IMR-90 (cell line): ENCODE measurements around the gene RFTN1. TPM values are rescaled to one million over a fixed set of nuclear protein-coding genes. Genes with fewer than 3 reads are reported as not detected.

Source experiments
- ATAC-seq: fragments of 200-7000 bp; cut with Tn5 transposase; 2 replicates; pipeline ENCODE4 v1.9.1; 2020; ENCODE audit warnings: low read depth, mild to moderate bottlenecking, moderate library complexity
- BruUV-seq: library from RNA; stranded (reverse); fragments of 400-500 nt; replicated peaks from 2 replicates; lab custom pipeline; 2021; lab: Mats Ljungman, UMichigan
- CTCF ChIA-PET: fragments of 300-600 bp; formaldehyde crosslinking; extraction: SDS; loops from one replicate; lab custom pipeline; 2021; ENCODE audit warnings: antibody characterized with exemption; lab: Yijun Ruan, JAX
- POLR2A ChIA-PET: fragments of 300-600 bp; sonication (Branson Sonifier 250); formaldehyde crosslinking; loops from one replicate; lab custom pipeline; 2022; ENCODE audit warnings: antibody characterized with exemption; ENCODE audit not compliant: unreplicated experiment; lab: Charles Lee
- DNase-seq: peaks from one replicate; pipeline ENCODE4 v3.0.0; 2013
- H2AFZ ChIP-seq: replicated peaks from 2 replicates; pipeline ENCODE3; 2013; ENCODE audit warnings: low read length, mild to moderate bottlenecking; ENCODE audit not compliant: poor library complexity
- H2AK5ac ChIP-seq: 2 replicates; pipeline ENCODE4 v1.6.1; 2013; ENCODE audit warnings: low read depth, low read length, inconsistent platforms
- H2AK9ac ChIP-seq: replicated peaks from 2 replicates; pipeline ENCODE3; 2013; ENCODE audit warnings: mild to moderate bottlenecking, low read depth, low read length, moderate library complexity; ENCODE audit not compliant: poor library complexity
- H2BK120ac ChIP-seq: 2 replicates; pipeline ENCODE4 v1.6.1; 2013; ENCODE audit warnings: low read depth, low read length, inconsistent platforms
- H2BK15ac ChIP-seq: 3 replicates; pipeline ENCODE4 v1.6.1; 2013; ENCODE audit warnings: low read depth, low read length, inconsistent platforms
- H2BK20ac ChIP-seq: 2 replicates; pipeline ENCODE4 v1.6.1; 2013; ENCODE audit warnings: low read depth, mild to moderate bottlenecking, inconsistent platforms, low read length, moderate library complexity
- H2BK5ac ChIP-seq: 2 replicates; pipeline ENCODE4 v1.6.1; 2013; ENCODE audit warnings: mild to moderate bottlenecking, low read depth, low read length, inconsistent platforms; ENCODE audit not compliant: poor library complexity, severe bottlenecking
- H3K14ac ChIP-seq: replicated peaks from 2 replicates; pipeline ENCODE4 v1.6.1; 2013; ENCODE audit warnings: low read depth, low read length, inconsistent platforms
- H3K18ac ChIP-seq: 2 replicates; pipeline ENCODE4 v1.6.1; 2013; ENCODE audit warnings: low read depth, low read length, control low read depth
- H3K23ac ChIP-seq: 2 replicates; pipeline ENCODE4 v1.6.1; 2013; ENCODE audit warnings: low read depth, low read length, inconsistent platforms
- H3K27ac ChIP-seq: 2 replicates; pipeline ENCODE4 v1.5.1; 2013; ENCODE audit warnings: mild to moderate bottlenecking, control low read depth, low read length; ENCODE audit not compliant: insufficient read depth
- H3K27me3 ChIP-seq: 2 replicates; pipeline ENCODE4 v1.6.1; 2013; ENCODE audit warnings: low read length; ENCODE audit not compliant: control insufficient read depth, insufficient read depth
- H3K36me3 ChIP-seq: 2 replicates; pipeline ENCODE4 v1.6.1; 2013; ENCODE audit warnings: low read length, mixed read lengths; ENCODE audit not compliant: control insufficient read depth, insufficient read depth
- H3K4ac ChIP-seq: 2 replicates; pipeline ENCODE4 v1.6.1; 2013; ENCODE audit warnings: low read depth, low read length, inconsistent platforms
- H3K4me1 ChIP-seq: 2 replicates; pipeline ENCODE4 v1.6.1; 2013; ENCODE audit warnings: low read length, mixed read lengths; ENCODE audit not compliant: control insufficient read depth, insufficient read depth
- H3K4me2 ChIP-seq: 2 replicates; pipeline ENCODE4 v1.6.1; 2013; ENCODE audit warnings: low read depth, mild to moderate bottlenecking, control low read depth, low read length, moderate library complexity
- H3K4me3 ChIP-seq: 2 replicates; pipeline ENCODE4 v1.5.1; 2013; ENCODE audit warnings: low read depth, mild to moderate bottlenecking, control low read depth, low read length, moderate library complexity; ENCODE audit not compliant: insufficient read depth
- H3K56ac ChIP-seq: 2 replicates; pipeline ENCODE4 v1.6.1; 2013; ENCODE audit warnings: low read length, inconsistent platforms; ENCODE audit not compliant: insufficient read depth; ENCODE audit errors: extremely low read depth
- H3K79me1 ChIP-seq, 2 experiments: 2 replicates each; pipeline ENCODE4 v1.6.1; 2013; ENCODE audit warnings: low read length in 2 of 2, inconsistent platforms in 1 of 2, low read depth in 1 of 2
- H3K9ac ChIP-seq: 2 replicates; pipeline ENCODE4 v1.6.1; 2013; ENCODE audit warnings: low read depth, low read length, control low read depth
- H3K9me1 ChIP-seq: 2 replicates; pipeline ENCODE4 v1.6.1; 2013; ENCODE audit warnings: low read length, inconsistent platforms; ENCODE audit not compliant: insufficient read depth
- H3K9me3 ChIP-seq: 2 replicates; pipeline ENCODE4 v1.6.1; 2013; ENCODE audit warnings: low read length; ENCODE audit not compliant: control insufficient read depth, insufficient read depth
- H4K20me1 ChIP-seq: 2 replicates; pipeline ENCODE4 v1.6.1; 2013; ENCODE audit warnings: low read length, inconsistent platforms; ENCODE audit not compliant: insufficient read depth
- H4K5ac ChIP-seq: 2 replicates; pipeline ENCODE4 v1.6.1; 2013; ENCODE audit warnings: mild to moderate bottlenecking, low read depth, low read length, control low read depth
- H4K8ac ChIP-seq, 2 experiments: 2 replicates each; pipeline ENCODE4 v1.6.1; 2013; ENCODE audit warnings: low read depth in 2 of 2, low read length in 2 of 2, control low read depth in 1 of 2, inconsistent platforms in 1 of 2
- H4K91ac ChIP-seq: 2 replicates; pipeline ENCODE4 v1.6.1; 2013; ENCODE audit warnings: low read depth, low read length, inconsistent platforms; ENCODE audit not compliant: insufficient read depth
- CEBPB ChIP-seq: IDR thresholded peaks from 2 replicates; pipeline ENCODE4 v1.6.1; 2012; ENCODE audit warnings: low read depth, low read length, improper control_type of control experiment
- ELK1 ChIP-seq: fragments of 150-350 bp; IDR thresholded peaks from 2 replicates; pipeline ENCODE4 v1.6.1; 2016; ENCODE audit warnings: low read depth, mild to moderate bottlenecking, low read length, moderate library complexity, borderline replicate concordance
- FOS ChIP-seq: fragments of 150-350 bp; IDR thresholded peaks from 2 replicates; pipeline ENCODE4 v1.6.1; 2016; ENCODE audit warnings: low read depth, low read length
- MAZ ChIP-seq: IDR thresholded peaks from 2 replicates; pipeline ENCODE4 v1.6.1; 2012; ENCODE audit warnings: low read depth, mild to moderate bottlenecking, low read length, improper control_type of control experiment, moderate library complexity, borderline replicate concordance
- MXI1 ChIP-seq: IDR thresholded peaks from 2 replicates; pipeline ENCODE4 v1.6.1; 2012; ENCODE audit warnings: low read depth, mild to moderate bottlenecking, low read length, moderate library complexity, borderline replicate concordance
- RAD21 ChIP-seq: IDR thresholded peaks from 2 replicates; pipeline ENCODE4 v1.6.1; 2012; ENCODE audit warnings: low read length, improper control_type of control experiment
- RCOR1 ChIP-seq: IDR thresholded peaks from 2 replicates; pipeline ENCODE4 v1.6.1; 2012; ENCODE audit warnings: mild to moderate bottlenecking, low read length, improper control_type of control experiment; ENCODE audit not compliant: insufficient replicate concordance
- USF2 ChIP-seq: fragments of 150-350 bp; IDR thresholded peaks from 2 replicates; pipeline ENCODE4 v1.6.1; 2017; ENCODE audit warnings: mild to moderate bottlenecking, antibody characterized with exemption, low read length, low read depth
- WGBS, 2 experiments: methylation state at CpG; one replicate each; pipeline versions ENCODE4 v1.1.5 to v1.1.7; 2013; ENCODE audit warnings: missing lambda C conversion rate in 2 of 2; ENCODE audit not compliant: insufficient read length in 1 of 2; ENCODE audit errors: extremely low coverage in 2 of 2; 5-methylcytosine and 5-hydroxymethylcytosine counted together
- dilution Hi-C: fragments of 300-500 bp; cut with HindIII; formaldehyde crosslinking; loops from one replicate; pipeline ENCODE4 v1.14.3; 2018; ENCODE audit warnings: low sequenced_read_pairs; ENCODE audit not compliant: unreplicated experiment
- in situ Hi-C: fragments of 300-500 bp; cut with MboI; formaldehyde crosslinking; loops from 3 replicates; pipeline ENCODE4 v1.14.3; 2019; ENCODE audit warnings: low sequenced_read_pairs, inconsistent platforms, mixed read lengths
- intact Hi-C: fragments of 100-400 bp; cut with micrococcal nuclease; formaldehyde crosslinking; loops from 2 replicates; pipeline ENCODE4 v1.10.0; 2022
- polyA plus RNA-seq, 3 experiments: library from polyadenylated mRNA; depleted of rRNA; stranded (reverse); fragments of >200 nt; gene quantifications; 2 replicates each; pipeline ENCODE4 v1.2.3, GENCODE V29; 2012; ENCODE audit warnings: low replicate concordance in 1 of 3
- total RNA-seq: library from RNA; depleted of rRNA; stranded (reverse); fragments of >200 nt; gene quantifications from 2 replicates; pipeline ENCODE4 v1.2.3, GENCODE V29; 2012

The RFTN1 gene
- total and polyA plus RNA-seq, 2 of the 4 experiments (the other 2 are of a cell fraction): 45.0 to 52.0 TPM

GRCh38 chr3:16448639-16449070, 64.8 kb downstream of the RFTN1 start:
- peaks cover 31 to 69% of the 10 kb centered on the region in 2 experiments for H3K79me1 ChIP-seq
- no peak overlapping the region for H3K18ac ChIP-seq
- H3K4me1 ChIP-seq: peaks cover 13% of the 10 kb centered on the region
- H4K91ac ChIP-seq: no peak overlapping the region
- H2AK5ac ChIP-seq: no peak overlapping the region
- peak overlapping the region; percentile 8; the same call in 1 of the 2 replicates for H3K4me2 ChIP-seq
- H2BK5ac ChIP-seq: peak overlapping the region; percentile 56
- DNase-seq (peak; percentile 98), ATAC-seq (peak; percentile 97)
- no CpG with 5 or more reads among the region's 6 CpGs for WGBS, 2 experiments
- peak overlapping the region; percentile 5; the same call in 1 of the 2 replicates for H3K4ac ChIP-seq
- intact Hi-C loops: loop anchor here (2.0 to 5.0 kb wide), 2 partner anchors 34 to 64 kb away; partner anchors contain the start of gene RFTN1
- H2AK9ac ChIP-seq: no peak overlapping the region
- H3K9me3 ChIP-seq: no peaks in the 10 kb centered on the region
- H3K56ac ChIP-seq: no peak overlapping the region
- CTCF ChIA-PET: no interaction called here
- H2AFZ ChIP-seq: no peak overlapping the region
- no peaks in the 10 kb centered on the region for H3K27me3 ChIP-seq
- no peak overlapping the region for H3K9ac ChIP-seq
- H2BK120ac ChIP-seq: 0 out of 2 replicates have a peak overlapping the region, but pooled peaks have one; percentile 40
- H3K27ac ChIP-seq: no peak overlapping the region
- no peak overlapping the region for H3K4me3 ChIP-seq
- peaks cover 29% of the 10 kb centered on the region; the same call in 1 of the 2 replicates for H4K20me1 ChIP-seq
- no peak overlapping the region; the same call in 1 of the 2 replicates for H3K23ac ChIP-seq
- TF ChIP-seq MXI1 (no peak), MAZ (peak; percentile 14; the same call in 1 of the 2 replicates), ELK1 (no peak), RAD21 (0 out of 2 replicates have a peak, but pooled peaks have one; percentile 39), CEBPB (0 out of 2 replicates have a peak, but pooled peaks have one; percentile 0), USF2 (no peak), FOS (peak; percentile 63), RCOR1 (no peak)
- peaks cover 26% of the 10 kb centered on the region for H3K9me1 ChIP-seq
- in situ Hi-C loops: no loop called here
- POLR2A ChIA-PET: no interaction called here
- 0 out of 3 replicates have a peak overlapping the region, but pooled peaks have one; percentile 21 for H2BK15ac ChIP-seq
- H4K5ac ChIP-seq: no peak overlapping the region
- peaks cover 5% of the 10 kb centered on the region; the same call in 1 of the 2 replicates for H3K36me3 ChIP-seq
- 0 out of 4 replicates have a peak overlapping the region, but pooled peaks of 1 of the 2 experiments have one; percentile 3 for H4K8ac ChIP-seq
- H2BK20ac ChIP-seq: peak overlapping the region; percentile 10; the same call in 1 of the 2 replicates
- dilution Hi-C loops: no loop called here
- no TSS peak for BruUV-seq
- H3K14ac ChIP-seq: no peak overlapping the region
